ENCODE measurements around the gene KDM6A. TPM values are rescaled to one million over a fixed set of nuclear protein-coding genes. Genes with fewer than 3 reads are reported as not detected.

The KDM6A gene
- total RNA-seq, 1 experiment from 2014 or later, result 40.9 TPM

GRCh38 chrX:45011597-45011996, 138.6 kb downstream of the KDM6A start:
- no peak overlapping the region for H3K27ac ChIP-seq (ENCODE audit: low read depth, low read length, poor library complexity, severe bottlenecking)
- no peaks in the 10 kb centered on the region for H3K27me3 ChIP-seq (replicated peaks; ENCODE audit: insufficient read depth, low read depth, low read length, poor library complexity)
- no peak for TF ChIP-seq EZH2 (IDR thresholded peaks at IDR 0.05; ENCODE audit: borderline replicate concordance, low read depth, low read length, poor library complexity, severe bottlenecking)
- TF ChIP-seq CTCF (conservative IDR thresholded peaks at IDR 0.05; ENCODE audit: low read depth, low read length), result no peak
- POLR2A ChIA-PET (ENCODE audit: low non-redundant PET), result no interaction called here
- H3K4me3 ChIP-seq (ENCODE audit: low read depth, low read length, poor library complexity, severe bottlenecking), result no peak overlapping the region
- H3K4me1 ChIP-seq (ENCODE audit: insufficient read depth, low read length, poor library complexity, severe bottlenecking), result peaks cover 7% of the 10 kb centered on the region
- no peak for DNase-seq (ENCODE audit: low spot score)
- no peaks in the 10 kb centered on the region for H3K36me3 ChIP-seq (ENCODE audit: insufficient read depth, low read length, poor library complexity, severe bottlenecking)
- intact Hi-C loops (cut with micrococcal nuclease; ENCODE audit: unreplicated experiment), result no loop called here
- H3K9me3 ChIP-seq (ENCODE audit: low read depth, low read length, poor library complexity, severe bottlenecking), result no peaks in the 10 kb centered on the region
- CTCF ChIA-PET, result no interaction called here
- BruUV-seq (replicated peaks), result no TSS peak

- ChIA-PET CTCF (no interaction called here), POLR2A (ENCODE audit: low non-redundant PET) (no interaction called here)
- no peaks in the 10 kb centered on the region for H3K27me3 ChIP-seq (replicated peaks; ENCODE audit: insufficient read depth, low read depth, low read length, poor library complexity)
- no peaks in the 10 kb centered on the region for H3K9me3 ChIP-seq (ENCODE audit: low read depth, low read length, poor library complexity, severe bottlenecking)
- intact Hi-C loops (cut with micrococcal nuclease; ENCODE audit: unreplicated experiment), result no loop called here
- TF ChIP-seq CTCF (conservative IDR thresholded peaks at IDR 0.05; ENCODE audit: low read depth, low read length) (no peak), EZH2 (IDR thresholded peaks at IDR 0.05; ENCODE audit: borderline replicate concordance, low read depth, low read length, poor library complexity, severe bottlenecking) (no peak)
- no peak overlapping the region for H3K27ac ChIP-seq (ENCODE audit: low read depth, low read length, poor library complexity, severe bottlenecking)
- H3K4me1 ChIP-seq (ENCODE audit: insufficient read depth, low read length, poor library complexity, severe bottlenecking), result peaks cover 8% of the 10 kb centered on the region
- H3K4me3 ChIP-seq (ENCODE audit: low read depth, low read length, poor library complexity, severe bottlenecking), result no peak overlapping the region
- no peaks in the 10 kb centered on the region for H3K36me3 ChIP-seq (ENCODE audit: insufficient read depth, low read length, poor library complexity, severe bottlenecking)
- DNase-seq (ENCODE audit: low spot score), result no peak
- no TSS peak for BruUV-seq (replicated peaks)
These were observed 145.0 kb downstream of the KDM6A start for GRCh38 chrX:45017946-45018345.

- POLR2A ChIA-PET (ENCODE audit: low non-redundant PET), result no interaction called here
- CTCF ChIA-PET, result no interaction called here
- no TSS peak for BruUV-seq (replicated peaks)
These were observed 149.2 kb downstream of the KDM6A start for GRCh38 chrX:45022150-45022549.

More at GRCh38 chrX:45022150-45022549, 149.2 kb downstream of the KDM6A start:
- H3K27me3 ChIP-seq (replicated peaks; ENCODE audit: insufficient read depth, low read depth, low read length, poor library complexity), result no peaks in the 10 kb centered on the region
- TF ChIP-seq EZH2 (IDR thresholded peaks at IDR 0.05; ENCODE audit: borderline replicate concordance, low read depth, low read length, poor library complexity, severe bottlenecking), result no peak
- no peak for TF ChIP-seq CTCF (conservative IDR thresholded peaks at IDR 0.05; ENCODE audit: low read depth, low read length)
- H3K4me3 ChIP-seq (ENCODE audit: low read depth, low read length, poor library complexity, severe bottlenecking), result no peak overlapping the region
- intact Hi-C loops (cut with micrococcal nuclease; ENCODE audit: unreplicated experiment), result no loop called here
- no peak overlapping the region for H3K27ac ChIP-seq (ENCODE audit: low read depth, low read length, poor library complexity, severe bottlenecking)
- H3K9me3 ChIP-seq (ENCODE audit: low read depth, low read length, poor library complexity, severe bottlenecking), result no peaks in the 10 kb centered on the region
- peaks cover 8% of the 10 kb centered on the region for H3K4me1 ChIP-seq (ENCODE audit: insufficient read depth, low read length, poor library complexity, severe bottlenecking)
- H3K36me3 ChIP-seq (ENCODE audit: insufficient read depth, low read length, poor library complexity, severe bottlenecking), result no peaks in the 10 kb centered on the region
- DNase-seq (ENCODE audit: low spot score), result no peak

Data from A673 (cell line).